K562 (cell line): Measurements from ENCODE around the gene LMLN. TPM values are rescaled to one million over a fixed set of nuclear protein-coding genes. Genes with fewer than 3 reads are reported as not detected.

Source experiments
- DACH1 ChIP-seq: fragments of 450-650 bp; IDR thresholded peaks from 2 replicates; pipeline ENCODE4 v1.6.1; 2018; ENCODE audit not compliant: partially characterized antibody
- JUND ChIP-seq, 2 experiments: IDR thresholded peaks; 2 replicates in 1 of 2; 3 replicates in 1 of 2; pipeline ENCODE4 v1.6.1; 2011; ENCODE audit warnings: borderline replicate concordance in 2 of 2, low read depth in 2 of 2, low read length in 2 of 2, improper control_type of control experiment in 1 of 2, missing biosample characterization in 1 of 2, missing genetic modification characterization in 1 of 2, missing genetic modification reagents in 1 of 2
- NFIC ChIP-seq: fragments of 450-650 bp; IDR thresholded peaks from 2 replicates; pipeline ENCODE4 v1.6.1; 2017; ENCODE audit warnings: mild to moderate bottlenecking, inconsistent platforms
- PHB ChIP-seq: fragments of 250-450 bp; sonication (Bioruptor Pico); IDR thresholded peaks from 2 replicates; pipeline ENCODE4 v1.5.0; 2021
- PHF8 ChIP-seq: fragments of 200-600 bp; sonication (generic); IDR thresholded peaks from 2 replicates; pipeline ENCODE4 v1.6.1; 2012; ENCODE audit warnings: mixed run types, mild to moderate bottlenecking, inconsistent platforms, low read length, moderate library complexity, borderline replicate concordance
- POLR2A ChIP-seq: fragments of 450-650 bp; conservative IDR thresholded peaks from 2 replicates; pipeline ENCODE4 v1.6.1; 2016
- SLC30A9 ChIP-seq: fragments of 250-450 bp; sonication (Bioruptor Pico); IDR thresholded peaks from 2 replicates; pipeline ENCODE4 v1.8.0; 2022; ENCODE audit warnings: mild to moderate bottlenecking, moderate library complexity
- SMARCE1 ChIP-seq: fragments of 450-650 bp; IDR thresholded peaks from 2 replicates; pipeline ENCODE4 v1.7.1; 2016; ENCODE audit warnings: mild to moderate bottlenecking
- ZC3H8 ChIP-seq: fragments of 450-650 bp; IDR thresholded peaks from 2 replicates; pipeline ENCODE4 v1.6.1; 2017
- ZNF140 ChIP-seq: fragments of 250-450 bp; sonication (Bioruptor Pico); IDR thresholded peaks from 2 replicates; pipeline ENCODE4 v1.8.0; 2021; ENCODE audit warnings: moderate library complexity, mild to moderate bottlenecking, inconsistent platforms
- polyA plus RNA-seq, 8 experiments: library from polyadenylated mRNA; depleted of rRNA in 4 of 8; stranded (reverse) in 5 of 8; unstranded in 3 of 8; fragments of >200 nt; fragmentation: Nextera tagmentation in 2 of 8; fragmentation: Illumina TruSeq in 1 of 8; extraction: Ambion mirVana in 2 of 8; extraction: Trizol in 1 of 8; gene quantifications; 2 replicates each; pipeline versions ENCODE4 v1.2.1 to v1.2.3, GENCODE V29; 2011 to 2014; ENCODE audit warnings: inconsistent platforms in 1 of 8, missing spikeins in 1 of 8
- total RNA-seq, 7 experiments: library from RNA; depleted of rRNA in 6 of 7; stranded (reverse); fragments of >200 nt in 6 of 7; fragmentation: Illumina TruSeq in 2 of 7; extraction: Trizol in 2 of 7; gene quantifications; 2 replicates each; pipeline versions ENCODE4 v1.2.1 to v1.2.3, GENCODE V29; 2011 to 2021; ENCODE audit warnings: low replicate concordance in 1 of 7
- TF ChIP-seq, protein P1 (sequence below), 2 experiments: fragments of 250-450 bp in 1 of 2; fragments of 450-650 bp in 1 of 2; sonication (Bioruptor Pico) in 1 of 2; IDR thresholded peaks; 2 replicates each; pipeline versions ENCODE4 v1.6.1 to v1.8.0; 2016 to 2021; ENCODE audit warnings: mild to moderate bottlenecking in 2 of 2, moderate library complexity in 2 of 2, missing compliant biosample characterization in 1 of 2, missing genetic modification characterization in 1 of 2
- TF ChIP-seq, protein P2 (sequence below): fragments of 200-800 bp; sonication (Bioruptor generic); IDR thresholded peaks from 2 replicates; pipeline ENCODE4 v1.6.1; 2017; ENCODE audit warnings: missing genetic modification characterization, missing compliant biosample characterization
- TF ChIP-seq, protein P3 (sequence below): sonication (generic); formaldehyde crosslinking; IDR thresholded peaks from 2 replicates; pipeline ENCODE4 v1.8.0; 2023; ENCODE audit warnings: mild to moderate bottlenecking, missing genetic modification reagents
- TF ChIP-seq, protein P4 (sequence below), 2 experiments: fragments of 450-650 bp; IDR thresholded peaks; 2 replicates each; pipeline ENCODE4 v1.6.1; 2016
- TF ChIP-seq, protein P5 (sequence below): sonication (generic); formaldehyde crosslinking; IDR thresholded peaks from 2 replicates; pipeline ENCODE4 v1.8.0; 2022; ENCODE audit warnings: mild to moderate bottlenecking, low read depth, missing genetic modification reagents
- TF ChIP-seq, protein P6 (sequence below): fragments of 250-450 bp; sonication (Bioruptor Pico); IDR thresholded peaks from 2 replicates; pipeline ENCODE4 v1.8.0; 2022; ENCODE audit warnings: inconsistent platforms
- TF ChIP-seq, protein P7 (sequence below): fragments of 250-450 bp; sonication (Bioruptor Pico); IDR thresholded peaks from 2 replicates; pipeline ENCODE4 v1.8.0; 2022; ENCODE audit warnings: moderate library complexity, mild to moderate bottlenecking, inconsistent platforms
- TF ChIP-seq, protein P8 (sequence below): fragments of 250-450 bp; sonication (Bioruptor Pico); IDR thresholded peaks from 2 replicates; pipeline ENCODE4 v1.5.0; 2021

The LMLN gene
- total and polyA plus RNA-seq, 9 of the 15 experiments (the other 6 are each of a cell fraction or from before 2014, with no cell fraction given): 2.2 to 15.9 (median 6.9) TPM

DNA sequence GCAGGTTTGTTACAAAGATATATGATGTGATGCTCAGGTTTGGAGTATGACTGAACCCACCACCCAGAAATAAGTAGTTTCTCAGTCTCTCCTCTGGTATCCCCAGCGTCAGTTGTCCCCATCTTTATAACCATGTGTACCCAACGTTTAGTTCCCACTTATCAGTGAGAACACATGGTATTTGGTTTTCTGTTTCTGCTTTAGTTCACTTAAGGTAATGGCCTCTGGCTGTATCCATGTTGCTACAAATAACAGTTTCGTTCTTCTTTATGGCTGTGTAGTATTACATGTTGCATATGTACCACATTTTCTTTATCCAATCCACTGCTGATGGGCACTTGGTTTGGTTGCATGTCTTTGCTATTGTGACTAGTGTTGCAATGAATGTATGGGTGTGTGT is 132.3 kb downstream of the LMLN start (continued):
- TF ChIP-seq PHB (CRISPR knock-in tag): no peak
- TF ChIP-seq, protein P1, sequence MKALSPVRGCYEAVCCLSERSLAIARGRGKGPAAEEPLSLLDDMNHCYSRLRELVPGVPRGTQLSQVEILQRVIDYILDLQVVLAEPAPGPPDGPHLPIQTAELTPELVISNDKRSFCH (CRISPR knock-in tag; IDR thresholded peaks at IDR 0.05): no peak
- TF ChIP-seq, protein P1 (tag; IDR thresholded peaks at IDR 0.05): peak; percentile 57; the same call in 1 of the 2 replicates
- TF ChIP-seq PHF8: no peak
- TF ChIP-seq, protein P2, sequence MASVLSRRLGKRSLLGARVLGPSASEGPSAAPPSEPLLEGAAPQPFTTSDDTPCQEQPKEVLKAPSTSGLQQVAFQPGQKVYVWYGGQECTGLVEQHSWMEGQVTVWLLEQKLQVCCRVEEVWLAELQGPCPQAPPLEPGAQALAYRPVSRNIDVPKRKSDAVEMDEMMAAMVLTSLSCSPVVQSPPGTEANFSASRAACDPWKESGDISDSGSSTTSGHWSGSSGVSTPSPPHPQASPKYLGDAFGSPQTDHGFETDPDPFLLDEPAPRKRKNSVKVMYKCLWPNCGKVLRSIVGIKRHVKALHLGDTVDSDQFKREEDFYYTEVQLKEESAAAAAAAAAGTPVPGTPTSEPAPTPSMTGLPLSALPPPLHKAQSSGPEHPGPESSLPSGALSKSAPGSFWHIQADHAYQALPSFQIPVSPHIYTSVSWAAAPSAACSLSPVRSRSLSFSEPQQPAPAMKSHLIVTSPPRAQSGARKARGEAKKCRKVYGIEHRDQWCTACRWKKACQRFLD (CRISPR knock-in tag): no peak
- TF ChIP-seq, protein P3, sequence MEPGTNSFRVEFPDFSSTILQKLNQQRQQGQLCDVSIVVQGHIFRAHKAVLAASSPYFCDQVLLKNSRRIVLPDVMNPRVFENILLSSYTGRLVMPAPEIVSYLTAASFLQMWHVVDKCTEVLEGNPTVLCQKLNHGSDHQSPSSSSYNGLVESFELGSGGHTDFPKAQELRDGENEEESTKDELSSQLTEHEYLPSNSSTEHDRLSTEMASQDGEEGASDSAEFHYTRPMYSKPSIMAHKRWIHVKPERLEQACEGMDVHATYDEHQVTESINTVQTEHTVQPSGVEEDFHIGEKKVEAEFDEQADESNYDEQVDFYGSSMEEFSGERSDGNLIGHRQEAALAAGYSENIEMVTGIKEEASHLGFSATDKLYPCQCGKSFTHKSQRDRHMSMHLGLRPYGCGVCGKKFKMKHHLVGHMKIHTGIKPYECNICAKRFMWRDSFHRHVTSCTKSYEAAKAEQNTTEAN (CRISPR knock-in tag): no peak
- TF ChIP-seq, protein P4, sequence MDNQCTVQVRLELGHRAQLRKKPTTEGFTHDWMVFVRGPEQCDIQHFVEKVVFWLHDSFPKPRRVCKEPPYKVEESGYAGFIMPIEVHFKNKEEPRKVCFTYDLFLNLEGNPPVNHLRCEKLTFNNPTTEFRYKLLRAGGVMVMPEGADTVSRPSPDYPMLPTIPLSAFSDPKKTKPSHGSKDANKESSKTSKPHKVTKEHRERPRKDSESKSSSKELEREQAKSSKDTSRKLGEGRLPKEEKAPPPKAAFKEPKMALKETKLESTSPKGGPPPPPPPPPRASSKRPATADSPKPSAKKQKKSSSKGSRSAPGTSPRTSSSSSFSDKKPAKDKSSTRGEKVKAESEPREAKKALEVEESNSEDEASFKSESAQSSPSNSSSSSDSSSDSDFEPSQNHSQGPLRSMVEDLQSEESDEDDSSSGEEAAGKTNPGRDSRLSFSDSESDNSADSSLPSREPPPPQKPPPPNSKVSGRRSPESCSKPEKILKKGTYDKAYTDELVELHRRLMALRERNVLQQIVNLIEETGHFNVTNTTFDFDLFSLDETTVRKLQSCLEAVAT (IDR thresholded peaks at IDR 0.05): no peak
- no peak for TF ChIP-seq ZNF140 (CRISPR knock-in tag)
- TF ChIP-seq, protein P5, sequence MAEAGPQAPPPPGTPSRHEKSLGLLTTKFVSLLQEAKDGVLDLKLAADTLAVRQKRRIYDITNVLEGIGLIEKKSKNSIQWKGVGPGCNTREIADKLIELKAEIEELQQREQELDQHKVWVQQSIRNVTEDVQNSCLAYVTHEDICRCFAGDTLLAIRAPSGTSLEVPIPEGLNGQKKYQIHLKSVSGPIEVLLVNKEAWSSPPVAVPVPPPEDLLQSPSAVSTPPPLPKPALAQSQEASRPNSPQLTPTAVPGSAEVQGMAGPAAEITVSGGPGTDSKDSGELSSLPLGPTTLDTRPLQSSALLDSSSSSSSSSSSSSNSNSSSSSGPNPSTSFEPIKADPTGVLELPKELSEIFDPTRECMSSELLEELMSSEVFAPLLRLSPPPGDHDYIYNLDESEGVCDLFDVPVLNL (CRISPR knock-in tag): no peak
- TF ChIP-seq, protein P6, sequence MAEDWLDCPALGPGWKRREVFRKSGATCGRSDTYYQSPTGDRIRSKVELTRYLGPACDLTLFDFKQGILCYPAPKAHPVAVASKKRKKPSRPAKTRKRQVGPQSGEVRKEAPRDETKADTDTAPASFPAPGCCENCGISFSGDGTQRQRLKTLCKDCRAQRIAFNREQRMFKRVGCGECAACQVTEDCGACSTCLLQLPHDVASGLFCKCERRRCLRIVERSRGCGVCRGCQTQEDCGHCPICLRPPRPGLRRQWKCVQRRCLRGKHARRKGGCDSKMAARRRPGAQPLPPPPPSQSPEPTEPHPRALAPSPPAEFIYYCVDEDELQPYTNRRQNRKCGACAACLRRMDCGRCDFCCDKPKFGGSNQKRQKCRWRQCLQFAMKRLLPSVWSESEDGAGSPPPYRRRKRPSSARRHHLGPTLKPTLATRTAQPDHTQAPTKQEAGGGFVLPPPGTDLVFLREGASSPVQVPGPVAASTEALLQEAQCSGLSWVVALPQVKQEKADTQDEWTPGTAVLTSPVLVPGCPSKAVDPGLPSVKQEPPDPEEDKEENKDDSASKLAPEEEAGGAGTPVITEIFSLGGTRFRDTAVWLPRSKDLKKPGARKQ: no peak
- TF ChIP-seq NFIC: 0 out of 2 replicates have a peak, but pooled peaks have one; percentile 16
- TF ChIP-seq SLC30A9: no peak
- peak; percentile 30; the same call in 1 of the 2 replicates for TF ChIP-seq SMARCE1
- no peak for TF ChIP-seq JUND (IDR thresholded peaks at IDR 0.05; ENCODE audit: borderline replicate concordance, low read depth, low read length)
- no peak; the same call in 2 of the 3 replicates for TF ChIP-seq JUND (tag; IDR thresholded peaks at IDR 0.05; ENCODE audit: borderline replicate concordance, low read depth, low read length)
- TF ChIP-seq, protein P7, sequence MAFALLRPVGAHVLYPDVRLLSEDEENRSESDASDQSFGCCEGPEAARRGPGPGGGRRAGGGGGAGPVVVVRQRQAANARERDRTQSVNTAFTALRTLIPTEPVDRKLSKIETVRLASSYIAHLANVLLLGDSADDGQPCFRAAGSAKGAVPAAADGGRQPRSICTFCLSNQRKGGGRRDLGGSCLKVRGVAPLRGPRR (CRISPR knock-in tag): no peak
- TF ChIP-seq POLR2A: no peak
- TF ChIP-seq, protein P8, sequence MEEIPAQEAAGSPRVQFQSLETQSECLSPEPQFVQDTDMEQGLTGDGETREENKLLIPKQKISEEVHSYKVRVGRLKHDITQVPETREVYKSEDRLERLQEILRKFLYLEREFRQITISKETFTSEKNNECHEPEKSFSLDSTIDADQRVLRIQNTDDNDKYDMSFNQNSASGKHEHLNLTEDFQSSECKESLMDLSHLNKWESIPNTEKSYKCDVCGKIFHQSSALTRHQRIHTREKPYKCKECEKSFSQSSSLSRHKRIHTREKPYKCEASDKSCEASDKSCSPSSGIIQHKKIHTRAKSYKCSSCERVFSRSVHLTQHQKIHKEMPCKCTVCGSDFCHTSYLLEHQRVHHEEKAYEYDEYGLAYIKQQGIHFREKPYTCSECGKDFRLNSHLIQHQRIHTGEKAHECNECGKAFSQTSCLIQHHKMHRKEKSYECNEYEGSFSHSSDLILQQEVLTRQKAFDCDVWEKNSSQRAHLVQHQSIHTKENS (CRISPR knock-in tag): no peak
- TF ChIP-seq ZC3H8: no peak
- TF ChIP-seq DACH1: no peak
